ENCODE measurements around the gene NLRP14. TPM values are rescaled to one million over a fixed set of nuclear protein-coding genes. Genes with fewer than 3 reads are reported as not detected.

The NLRP14 gene, protein sequence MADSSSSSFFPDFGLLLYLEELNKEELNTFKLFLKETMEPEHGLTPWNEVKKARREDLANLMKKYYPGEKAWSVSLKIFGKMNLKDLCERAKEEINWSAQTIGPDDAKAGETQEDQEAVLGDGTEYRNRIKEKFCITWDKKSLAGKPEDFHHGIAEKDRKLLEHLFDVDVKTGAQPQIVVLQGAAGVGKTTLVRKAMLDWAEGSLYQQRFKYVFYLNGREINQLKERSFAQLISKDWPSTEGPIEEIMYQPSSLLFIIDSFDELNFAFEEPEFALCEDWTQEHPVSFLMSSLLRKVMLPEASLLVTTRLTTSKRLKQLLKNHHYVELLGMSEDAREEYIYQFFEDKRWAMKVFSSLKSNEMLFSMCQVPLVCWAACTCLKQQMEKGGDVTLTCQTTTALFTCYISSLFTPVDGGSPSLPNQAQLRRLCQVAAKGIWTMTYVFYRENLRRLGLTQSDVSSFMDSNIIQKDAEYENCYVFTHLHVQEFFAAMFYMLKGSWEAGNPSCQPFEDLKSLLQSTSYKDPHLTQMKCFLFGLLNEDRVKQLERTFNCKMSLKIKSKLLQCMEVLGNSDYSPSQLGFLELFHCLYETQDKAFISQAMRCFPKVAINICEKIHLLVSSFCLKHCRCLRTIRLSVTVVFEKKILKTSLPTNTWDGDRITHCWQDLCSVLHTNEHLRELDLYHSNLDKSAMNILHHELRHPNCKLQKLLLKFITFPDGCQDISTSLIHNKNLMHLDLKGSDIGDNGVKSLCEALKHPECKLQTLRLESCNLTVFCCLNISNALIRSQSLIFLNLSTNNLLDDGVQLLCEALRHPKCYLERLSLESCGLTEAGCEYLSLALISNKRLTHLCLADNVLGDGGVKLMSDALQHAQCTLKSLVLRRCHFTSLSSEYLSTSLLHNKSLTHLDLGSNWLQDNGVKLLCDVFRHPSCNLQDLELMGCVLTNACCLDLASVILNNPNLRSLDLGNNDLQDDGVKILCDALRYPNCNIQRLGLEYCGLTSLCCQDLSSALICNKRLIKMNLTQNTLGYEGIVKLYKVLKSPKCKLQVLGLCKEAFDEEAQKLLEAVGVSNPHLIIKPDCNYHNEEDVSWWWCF
- under 1 TPM; 0.69 to 0.98 (median 0.81) TPM for polyA plus RNA-seq (ENCODE audit: insufficient read length in 4 of 4)

DNA sequence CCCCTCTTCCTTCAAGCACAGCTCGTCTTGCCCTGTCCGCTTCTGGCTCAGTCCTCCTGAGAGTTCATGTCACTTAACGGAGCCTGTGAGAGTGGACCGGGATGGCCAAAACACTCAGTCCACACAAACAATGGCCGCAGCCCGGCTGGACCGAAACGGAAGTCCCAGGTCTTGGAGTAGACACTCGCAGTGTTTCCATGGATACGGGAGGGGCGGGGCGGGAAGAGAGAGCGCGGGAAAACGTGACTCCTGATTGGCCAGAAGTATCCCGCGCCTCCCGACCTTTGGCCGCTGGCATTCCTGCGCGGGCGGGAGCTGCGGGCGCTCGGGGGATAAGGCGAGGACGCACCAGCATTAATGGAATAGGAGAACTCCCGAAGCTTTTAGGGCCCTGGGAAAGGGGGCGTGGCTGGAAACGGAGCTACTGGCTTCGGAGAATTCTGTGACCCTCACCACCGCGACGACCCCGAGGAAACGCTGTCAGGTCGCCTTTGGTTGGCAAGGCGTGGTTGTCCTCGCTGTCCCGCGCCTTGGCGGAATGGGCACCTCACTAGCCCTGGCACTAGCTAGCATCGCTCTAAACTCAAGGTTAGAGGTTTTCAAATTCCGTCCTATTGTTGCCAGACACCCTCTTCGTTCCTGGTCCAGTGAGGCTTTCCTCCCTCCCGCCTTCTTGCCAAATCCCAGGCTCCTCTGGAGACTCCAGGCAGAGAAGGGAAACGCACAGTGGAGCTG lies at the start of gene NLRP14, which contains the start of gene ZNF214:
Gene NLRP14 (plus strand): TSS at position 297 of the 735 bp plus-strand sequence. CDS start 18,108 bp downstream, outside the sequence.
Gene ZNF214 (minus strand): TSS at position 164 of the 735 bp plus-strand sequence. CDS start 17,511 bp downstream, outside the sequence.
- DNase-seq (ENCODE audit: low read depth in 4 of 4, low spot score in 3 of 4), result peak; percentile 92 to 96 (median 94)

DNA sequence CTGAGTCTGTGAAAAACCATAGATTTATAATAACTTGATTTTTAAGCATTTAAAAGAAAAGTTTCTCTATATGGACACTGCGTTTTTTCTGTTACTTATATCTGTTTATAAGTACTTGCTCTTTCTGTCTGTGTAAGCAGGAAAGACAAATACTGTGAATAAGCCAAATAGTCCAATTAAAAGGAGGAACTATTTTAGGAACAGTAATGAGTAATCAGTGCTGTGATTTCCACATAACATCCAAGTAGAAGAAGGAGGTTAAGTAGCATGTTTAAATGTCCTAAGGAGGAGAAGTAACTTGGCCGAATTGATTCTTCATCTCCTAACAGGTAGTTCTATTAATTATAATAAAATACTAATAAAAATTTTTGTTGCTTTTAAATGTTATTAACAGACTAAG lies 40.9 kb upstream of the NLRP14 start:
- DNase-seq (ENCODE audit: low read depth in 4 of 4, low spot score in 3 of 4), result no peak

DNA sequence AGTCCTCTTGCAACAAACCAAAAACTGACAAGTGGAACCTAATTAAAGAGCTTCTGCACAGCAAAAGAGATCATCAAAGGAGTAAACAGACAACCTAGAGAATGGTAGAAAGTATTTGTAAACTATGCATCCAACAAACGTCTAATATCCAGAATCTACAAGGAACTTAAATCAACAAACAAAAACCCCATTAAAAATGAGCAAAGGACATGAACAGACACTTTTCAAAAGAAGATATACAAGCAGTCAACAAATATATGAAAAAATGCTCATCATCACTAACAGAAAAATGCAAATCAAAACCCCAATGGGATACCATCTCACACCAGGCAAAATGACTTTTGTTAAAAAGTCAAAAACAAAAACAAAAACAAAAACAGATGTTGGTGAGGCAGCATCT lies 33.8 kb upstream of the NLRP14 start:
- DNase-seq (ENCODE audit: low read depth in 4 of 4, low spot score in 3 of 4), result no peak

DNA sequence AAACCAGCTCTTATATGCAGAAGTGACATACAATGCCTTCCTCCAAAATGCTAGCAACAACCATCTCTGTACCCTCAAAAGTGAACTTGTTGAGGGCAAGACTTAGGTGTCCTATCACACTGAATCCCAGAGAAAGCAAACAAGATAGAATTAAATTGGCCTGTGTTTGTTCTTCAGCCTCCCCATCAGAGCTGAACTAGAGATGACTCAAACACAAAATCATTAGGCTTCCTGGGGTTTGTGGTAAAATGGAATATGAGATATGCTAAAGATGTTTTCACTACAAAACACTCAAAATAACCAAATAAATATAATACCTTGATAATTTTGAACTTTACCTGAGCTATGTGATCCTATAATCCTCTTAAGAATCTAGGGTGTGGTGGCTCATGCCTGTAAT lies 31.8 kb upstream of the NLRP14 start:
- DNase-seq (ENCODE audit: low read depth in 4 of 4, low spot score in 3 of 4), result no peak

DNA sequence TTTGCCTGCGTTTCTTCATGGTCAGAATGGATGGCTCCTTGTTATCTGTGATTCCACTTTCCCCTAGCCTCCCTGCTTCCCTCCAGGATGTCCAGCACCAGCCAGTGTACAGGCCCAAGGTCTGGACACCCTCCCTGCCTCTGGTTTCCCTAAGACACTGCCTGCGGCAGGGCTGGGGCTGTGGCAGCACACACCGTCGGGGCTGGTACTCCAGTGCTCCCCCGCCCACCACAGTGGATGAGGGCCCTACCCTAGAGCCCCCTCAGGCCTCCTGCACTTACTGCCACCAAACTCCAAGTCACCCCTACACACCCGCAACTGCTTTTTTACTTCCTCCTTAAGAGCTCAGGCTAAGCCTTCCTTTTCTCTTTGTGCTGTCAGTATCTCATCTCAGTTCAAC lies 29.1 kb upstream of the NLRP14 start:
- no peak for DNase-seq (ENCODE audit: low read depth in 4 of 4, low spot score in 3 of 4)

DNA sequence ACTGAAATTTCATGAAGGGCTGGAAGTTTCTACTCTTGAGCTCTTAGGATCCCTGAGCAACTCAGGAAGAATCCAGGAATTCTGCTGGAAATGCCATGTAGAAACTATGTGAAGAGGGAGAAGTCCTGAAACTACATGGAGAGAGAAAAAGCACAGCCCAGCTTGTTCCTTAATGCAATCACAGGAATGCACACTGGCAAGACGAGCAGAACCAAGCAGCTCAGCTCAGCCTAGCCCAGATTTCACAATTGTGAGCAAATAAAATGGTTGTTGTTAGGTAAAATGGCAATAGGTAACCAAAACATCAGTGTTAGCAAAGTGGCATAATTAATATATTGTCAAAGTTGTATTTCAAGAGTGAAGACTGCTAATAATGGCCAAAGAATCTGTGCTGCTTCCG lies 28.3 kb upstream of the NLRP14 start:
- DNase-seq (ENCODE audit: low read depth in 4 of 4, low spot score in 3 of 4), result no peak

DNA sequence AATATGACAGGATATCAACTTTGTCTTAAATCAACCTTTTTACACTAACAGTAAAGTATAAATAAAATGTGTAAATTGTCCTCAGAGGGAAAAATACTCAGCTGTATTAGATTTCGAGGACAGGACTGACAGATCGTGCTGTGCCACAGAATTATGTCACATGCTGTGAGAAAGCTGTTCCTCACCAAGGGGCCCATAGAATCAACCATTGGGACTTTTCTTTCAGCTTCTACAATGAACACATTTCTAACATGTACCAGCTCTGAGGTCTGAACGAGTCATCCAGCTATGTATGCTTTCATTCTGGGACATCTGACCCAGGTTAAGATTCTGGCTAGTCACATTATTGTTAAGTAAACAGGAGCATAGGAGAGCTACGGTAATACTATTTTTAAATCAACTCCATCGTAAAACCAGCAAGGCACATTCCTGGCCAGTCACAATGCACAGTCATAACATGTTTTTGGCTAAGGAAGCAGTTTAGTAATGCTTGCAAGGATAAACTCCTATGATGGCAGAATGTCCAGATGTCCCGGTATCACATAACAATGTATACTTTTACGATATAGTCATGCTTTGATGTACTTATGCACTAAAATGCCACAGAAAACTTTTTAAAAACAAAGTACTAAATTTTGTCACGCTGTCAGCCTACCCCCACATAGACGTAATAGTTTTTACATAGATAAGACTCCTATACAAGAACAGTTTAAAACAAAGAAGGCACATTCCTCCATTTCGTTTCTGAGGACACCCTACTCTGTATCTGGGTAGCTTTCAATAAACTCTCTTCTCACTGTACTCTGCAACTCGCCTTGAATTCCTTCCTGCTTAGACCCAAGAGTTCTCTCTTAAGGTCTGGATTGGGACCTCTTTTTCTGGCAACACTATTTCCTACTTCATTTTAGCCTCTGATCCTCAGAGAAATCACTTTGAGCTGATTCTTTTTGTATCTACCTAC lies 27.5 kb upstream of the NLRP14 start:
- no peak for DNase-seq (ENCODE audit: low read depth in 4 of 4, low spot score in 3 of 4)

DNA sequence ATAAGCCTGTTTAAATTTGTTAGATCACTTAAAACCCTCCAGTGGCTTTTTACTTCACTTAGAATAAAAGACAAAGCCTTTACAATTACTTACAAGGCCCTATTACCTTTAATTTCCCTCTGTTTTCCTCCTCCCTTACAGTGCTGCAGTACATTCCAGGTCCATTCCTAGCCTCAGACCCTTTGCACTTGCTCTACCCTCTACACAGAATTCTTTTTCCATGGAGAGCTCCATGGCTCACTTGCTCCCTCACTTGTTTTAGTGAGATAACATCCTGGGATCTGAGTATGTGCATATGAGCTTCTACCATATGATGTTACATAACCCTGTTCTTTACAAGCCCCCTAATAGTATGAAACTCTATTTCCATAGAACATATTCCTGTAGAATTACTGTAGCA lies 24.6 kb upstream of the NLRP14 start:
- no peak for DNase-seq (ENCODE audit: low read depth in 4 of 4, low spot score in 3 of 4)

DNA sequence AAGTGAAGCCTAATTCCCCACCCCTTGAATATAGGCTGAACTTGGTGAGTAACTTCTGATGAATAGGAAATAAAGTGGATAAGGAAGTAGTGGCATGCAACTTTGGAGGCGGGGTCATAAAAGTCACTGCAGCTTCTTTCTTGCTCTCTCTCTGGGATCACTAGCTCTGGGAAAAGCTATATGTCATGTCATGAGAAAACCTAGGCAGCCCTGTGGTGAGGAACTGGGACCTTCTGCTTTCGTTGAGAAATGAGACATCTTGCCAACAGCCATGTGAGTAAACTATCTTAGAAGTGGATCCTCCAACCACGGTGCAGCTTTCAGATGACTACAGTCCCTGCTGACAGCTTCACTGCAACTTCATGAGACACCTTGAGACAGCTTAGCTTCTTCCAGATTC lies 15.8 kb upstream of the NLRP14 start:
- no peak for DNase-seq (ENCODE audit: low read depth in 4 of 4, low spot score in 3 of 4)

DNA sequence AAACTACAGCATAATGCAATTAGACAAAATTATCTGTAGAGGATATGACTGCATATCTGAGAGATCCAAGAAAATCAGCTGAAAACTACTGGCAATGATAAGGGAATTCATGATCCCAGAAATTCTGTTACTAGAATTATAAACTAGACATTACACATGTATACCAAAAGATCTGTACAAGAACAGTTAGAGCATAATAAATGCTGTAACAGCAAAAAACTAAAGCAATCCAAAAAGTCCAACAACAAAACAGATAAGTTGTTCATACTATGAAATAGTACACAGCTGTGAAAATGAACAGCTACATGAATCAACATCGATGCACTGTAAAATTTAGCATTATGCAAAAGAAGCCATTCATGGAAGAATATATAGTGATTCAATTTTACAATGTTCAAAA lies 6.2 kb upstream of the NLRP14 start:
- no peak for DNase-seq (ENCODE audit: low read depth in 4 of 4, low spot score in 3 of 4)

DNA sequence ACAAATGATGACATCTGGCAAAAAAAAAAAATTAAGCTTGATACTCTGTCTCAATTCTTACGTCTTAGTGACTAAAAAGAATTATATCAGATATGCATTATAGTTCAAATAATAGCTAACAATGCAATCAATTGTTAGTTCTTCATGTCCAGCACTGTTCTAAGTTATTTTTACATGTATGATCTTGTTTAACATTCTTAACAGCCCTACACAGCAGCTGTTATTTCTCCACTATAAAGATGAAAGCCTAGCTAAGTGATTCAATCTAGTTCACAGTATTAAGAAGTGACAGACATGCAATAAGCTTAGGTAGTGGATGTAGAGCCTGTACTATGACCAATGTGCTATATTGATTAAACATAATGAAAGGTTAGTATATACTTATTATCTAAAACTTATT lies 4.3 kb upstream of the NLRP14 start:
- DNase-seq (ENCODE audit: low read depth in 4 of 4, low spot score in 3 of 4), result no peak

DNA sequence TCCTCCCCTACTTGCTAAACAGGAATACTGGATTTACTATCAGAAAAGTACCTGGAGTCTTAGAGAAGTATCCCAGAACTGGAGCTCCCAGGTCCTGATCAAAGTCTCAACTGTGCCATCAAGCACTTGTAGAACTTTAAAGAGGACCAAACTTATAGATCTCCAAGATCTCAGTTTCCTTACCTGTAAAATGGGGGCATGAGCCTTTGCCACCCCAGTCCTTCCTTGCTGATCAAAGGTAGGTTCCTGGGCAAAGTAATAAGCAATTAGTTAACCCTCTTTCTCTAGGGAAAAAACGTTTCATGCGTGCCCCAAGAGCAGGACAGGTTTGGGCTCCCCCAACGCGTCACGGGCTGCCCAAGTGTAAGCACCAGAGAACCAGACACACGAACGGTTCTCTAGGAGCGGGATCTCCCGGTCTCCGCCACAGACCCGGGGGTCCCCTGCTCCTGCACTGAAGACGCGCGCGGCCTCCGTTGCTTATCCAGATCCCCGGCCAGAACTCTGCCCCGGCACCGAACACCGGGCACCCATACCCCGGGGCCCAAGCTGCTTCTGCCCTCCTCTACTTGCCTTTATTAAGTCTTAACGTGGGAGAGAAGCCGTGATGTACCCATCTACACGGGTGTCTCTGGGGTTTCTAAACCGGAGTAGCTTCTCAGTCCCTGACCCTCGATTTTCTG lies 638 bp upstream of the NLRP14 start:
- peak in 3 of 4 donors; percentile 3 to 29 (median 13) for DNase-seq (ENCODE audit: low read depth in 4 of 4, low spot score in 3 of 4)

DNA sequence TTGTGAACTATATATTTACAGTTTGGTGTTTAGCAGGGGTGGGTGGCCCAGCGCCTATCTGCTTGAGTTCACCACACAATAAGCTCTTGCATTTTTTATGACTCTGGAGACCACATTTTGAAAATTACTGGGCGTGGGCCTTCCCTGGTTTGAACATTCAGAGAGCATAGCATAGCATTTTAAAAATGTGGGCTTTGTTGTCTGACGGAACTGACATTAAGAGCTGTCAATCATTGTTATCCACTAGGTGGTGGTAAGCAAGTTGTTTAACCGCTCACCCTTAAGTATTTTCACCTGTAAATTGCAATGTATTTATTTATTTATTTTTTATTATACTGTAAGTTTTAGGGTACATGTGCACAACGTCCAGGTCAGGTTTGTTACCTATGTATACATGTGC lies 1.0 kb downstream of the NLRP14 start:
- no peak for DNase-seq (ENCODE audit: low read depth in 4 of 4, low spot score in 3 of 4)

DNA sequence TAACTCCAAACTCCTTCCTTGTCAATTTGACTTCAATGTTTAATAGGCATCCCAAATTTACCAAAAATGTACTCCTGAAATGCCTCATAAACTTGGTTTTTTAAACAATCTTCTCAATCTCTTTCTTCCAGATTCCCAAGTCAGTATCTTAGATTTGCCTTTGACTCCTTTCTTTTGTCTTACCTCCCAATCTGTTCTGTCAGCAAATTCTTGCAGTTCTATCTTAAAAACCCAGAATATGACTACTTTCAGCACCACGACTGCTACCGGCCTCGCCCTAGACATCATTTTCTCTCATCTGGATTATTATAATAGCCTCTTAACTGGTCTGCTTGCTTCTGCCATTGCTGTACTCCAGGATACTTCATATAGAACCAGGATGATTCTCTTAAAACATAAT lies 7.9 kb downstream of the NLRP14 start:
- DNase-seq (ENCODE audit: low read depth in 4 of 4, low spot score in 3 of 4), result no peak

DNA sequence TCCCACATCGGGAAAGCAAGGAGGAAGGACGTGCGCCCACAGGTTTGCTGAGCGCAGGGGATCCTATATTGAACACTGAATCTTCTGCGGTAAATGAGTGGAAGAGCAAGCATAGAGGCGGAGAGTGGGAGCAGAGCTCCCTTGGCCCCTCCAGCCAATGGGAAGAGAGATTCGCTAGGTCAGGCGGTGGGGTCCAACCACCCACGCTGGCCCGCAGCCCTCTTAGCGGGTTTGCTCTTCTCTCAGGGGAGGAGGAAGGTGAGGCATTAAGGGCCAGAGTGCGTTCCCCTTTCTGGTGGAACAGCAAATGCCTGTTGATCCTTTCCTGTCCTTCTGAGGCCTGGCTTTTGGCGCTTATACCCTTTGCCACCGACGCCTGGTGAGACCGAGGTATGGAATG lies 10.6 kb downstream of the NLRP14 start:
- no peak for DNase-seq (ENCODE audit: low read depth in 4 of 4, low spot score in 3 of 4)

DNA sequence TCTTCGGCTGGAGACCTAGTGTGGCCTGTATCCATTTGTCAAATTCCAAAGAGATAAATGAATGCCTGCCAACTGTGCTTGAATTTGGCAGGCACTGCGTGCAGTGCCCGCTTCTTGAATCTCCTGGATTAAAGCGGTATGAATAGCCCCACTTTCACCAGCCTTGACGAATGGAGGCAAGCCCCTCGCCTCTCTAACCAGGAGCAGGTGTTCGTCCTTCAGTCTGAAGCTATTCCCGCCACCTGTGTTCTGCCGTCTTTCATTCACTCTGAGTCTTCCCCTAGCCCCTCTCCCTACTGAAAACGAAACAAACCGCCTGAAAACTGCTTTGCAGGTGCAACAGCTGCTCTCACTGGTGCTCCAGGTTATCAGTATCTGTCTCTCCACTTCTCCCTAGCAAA lies 11.2 kb downstream of the NLRP14 start:
- DNase-seq (ENCODE audit: low read depth in 4 of 4, low spot score in 3 of 4), result no peak

DNA sequence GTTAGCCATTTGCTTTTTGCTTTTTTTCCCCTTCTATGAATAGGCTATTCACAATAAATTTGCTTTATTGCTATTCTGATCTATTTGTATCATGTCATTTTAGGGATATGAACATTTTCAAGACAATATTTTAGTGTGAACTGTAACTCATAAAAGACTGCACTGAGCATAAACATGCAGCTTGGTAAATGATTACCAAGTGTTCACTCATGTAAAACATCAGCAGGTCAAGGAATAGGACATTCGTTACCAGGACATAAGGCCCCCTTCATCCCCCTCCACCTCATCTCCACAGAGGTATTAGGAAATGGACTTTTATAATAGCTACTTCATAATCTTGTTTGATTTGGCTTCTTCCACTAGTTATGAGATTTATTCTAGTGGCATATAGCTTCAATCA lies 12.4 kb downstream of the NLRP14 start:
- DNase-seq (ENCODE audit: low read depth in 4 of 4, low spot score in 3 of 4), result peak in 2 of 4 donors; percentile 18 to 20

DNA sequence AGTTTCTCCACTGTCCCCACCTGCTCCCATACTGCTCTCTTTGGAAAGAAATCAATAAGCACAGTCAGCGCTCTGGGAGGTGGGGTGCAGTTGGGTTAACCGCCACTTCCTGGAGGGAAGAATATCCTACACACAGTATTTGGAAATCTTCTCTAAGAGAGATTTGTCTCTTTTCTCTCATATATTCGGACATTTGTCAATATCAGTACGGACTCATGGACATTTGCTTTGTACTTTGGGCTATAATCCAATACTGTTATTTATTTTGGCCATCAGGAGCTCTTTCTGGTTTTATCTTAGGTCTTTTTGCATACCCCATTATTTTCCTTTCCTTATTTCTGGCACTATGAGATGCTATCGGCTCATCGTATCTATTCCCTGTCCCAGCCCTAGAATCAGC lies 13.7 kb downstream of the NLRP14 start:
- DNase-seq (ENCODE audit: low read depth in 4 of 4, low spot score in 3 of 4), result no peak

Data from right renal pelvis (tissue), 4 donors.